ENCODE results near the gene UTP25. TPM values are rescaled to one million over a fixed set of nuclear protein-coding genes. Genes with fewer than 3 reads are reported as not detected.

Gene UTP25
- polyA plus RNA-seq, 1 donor (not counting 4 experiments of a cell fraction or from before 2014, with no cell fraction given), result 13.3 TPM

DNA sequence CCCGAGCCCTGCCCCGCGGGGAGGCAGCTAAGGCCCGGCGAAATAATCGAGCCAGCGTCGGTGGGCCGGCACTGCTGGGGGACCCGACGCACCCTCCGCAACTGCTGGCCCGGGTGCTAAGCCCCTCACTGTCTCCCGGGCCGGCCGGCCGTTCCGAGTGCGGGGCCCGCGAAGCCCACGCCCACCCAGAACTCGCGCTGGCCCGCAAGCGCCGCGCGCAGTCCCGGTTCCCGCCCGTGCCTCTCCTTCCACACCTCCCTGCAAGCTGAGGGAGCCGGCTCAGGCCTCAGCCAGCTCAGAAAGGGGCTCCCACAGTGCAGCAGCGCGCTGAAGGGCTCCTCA is 61.3 kb downstream of the UTP25 start:
- DNase-seq (ENCODE audit: low read depth, low spot score) (no peak), FAIRE-seq (no peak)
- Histone ChIP-seq H3K9me3 (ENCODE audit: control insufficient read depth, low read depth, low read length) (no peaks in the 10 kb centered on the region), H3K9me1 (ENCODE audit: control insufficient read depth, extremely low read depth, insufficient read depth, low read length) (no peaks in the 10 kb centered on the region), H3K27ac (ENCODE audit: control insufficient read depth, insufficient read depth, low read length) (no peak overlapping the region), H3K4me2 (ENCODE audit: control insufficient read depth, extremely low read depth, insufficient read depth, low read depth, low read length) (no peak overlapping the region), H3K4me3 (ENCODE audit: control insufficient read depth in 2 of 3, extremely low read depth in 1 of 3, insufficient read depth in 2 of 3, low read depth in 1 of 3, low read length in 3 of 3) (no peak overlapping the region), H3K4me1 (ENCODE audit: control insufficient read depth, extremely low read depth, insufficient read depth, low read length) (peaks cover 38% of the 10 kb centered on the region), H2AFZ (ENCODE audit: control insufficient read depth, low read length) (no peak overlapping the region), H3K79me2 (ENCODE audit: control insufficient read depth, insufficient read depth, low read length) (no peaks in the 10 kb centered on the region), H3K36me3 (ENCODE audit: control insufficient read depth in 2 of 2, extremely low read depth in 1 of 2, insufficient read depth in 2 of 2, low read length in 2 of 2) (peaks cover 0 to 5% of the 10 kb centered on the region in 2 experiments), H3K9ac (ENCODE audit: control insufficient read depth, extremely low read depth, insufficient read depth, low read length) (no peak overlapping the region), H4K20me1 (ENCODE audit: control insufficient read depth, extremely low read depth, insufficient read depth, low read length) (no peaks in the 10 kb centered on the region), H3K27me3 (ENCODE audit: control insufficient read depth, extremely low read depth, insufficient read depth, low read length) (no peaks in the 10 kb centered on the region)
- TF ChIP-seq, protein P1, sequence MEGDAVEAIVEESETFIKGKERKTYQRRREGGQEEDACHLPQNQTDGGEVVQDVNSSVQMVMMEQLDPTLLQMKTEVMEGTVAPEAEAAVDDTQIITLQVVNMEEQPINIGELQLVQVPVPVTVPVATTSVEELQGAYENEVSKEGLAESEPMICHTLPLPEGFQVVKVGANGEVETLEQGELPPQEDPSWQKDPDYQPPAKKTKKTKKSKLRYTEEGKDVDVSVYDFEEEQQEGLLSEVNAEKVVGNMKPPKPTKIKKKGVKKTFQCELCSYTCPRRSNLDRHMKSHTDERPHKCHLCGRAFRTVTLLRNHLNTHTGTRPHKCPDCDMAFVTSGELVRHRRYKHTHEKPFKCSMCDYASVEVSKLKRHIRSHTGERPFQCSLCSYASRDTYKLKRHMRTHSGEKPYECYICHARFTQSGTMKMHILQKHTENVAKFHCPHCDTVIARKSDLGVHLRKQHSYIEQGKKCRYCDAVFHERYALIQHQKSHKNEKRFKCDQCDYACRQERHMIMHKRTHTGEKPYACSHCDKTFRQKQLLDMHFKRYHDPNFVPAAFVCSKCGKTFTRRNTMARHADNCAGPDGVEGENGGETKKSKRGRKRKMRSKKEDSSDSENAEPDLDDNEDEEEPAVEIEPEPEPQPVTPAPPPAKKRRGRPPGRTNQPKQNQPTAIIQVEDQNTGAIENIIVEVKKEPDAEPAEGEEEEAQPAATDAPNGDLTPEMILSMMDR (optimal IDR thresholded peaks at IDR 0.05 in 1 of 3, IDR thresholded peaks at IDR 0.05 in 1 of 3, conservative IDR thresholded peaks at IDR 0.05 in 1 of 3; ENCODE audit: extremely low read depth in 1 of 3, insufficient read depth in 2 of 3, low read length in 3 of 3), result no peak
- no peak for TF ChIP-seq EZH2 (IDR thresholded peaks at IDR 0.05; ENCODE audit: low read length)
- dilution Hi-C loops (cut with MboI; ENCODE audit: extremely low pct_ligation_motif_present, low sequenced_read_pairs), result no loop called here

DNA sequence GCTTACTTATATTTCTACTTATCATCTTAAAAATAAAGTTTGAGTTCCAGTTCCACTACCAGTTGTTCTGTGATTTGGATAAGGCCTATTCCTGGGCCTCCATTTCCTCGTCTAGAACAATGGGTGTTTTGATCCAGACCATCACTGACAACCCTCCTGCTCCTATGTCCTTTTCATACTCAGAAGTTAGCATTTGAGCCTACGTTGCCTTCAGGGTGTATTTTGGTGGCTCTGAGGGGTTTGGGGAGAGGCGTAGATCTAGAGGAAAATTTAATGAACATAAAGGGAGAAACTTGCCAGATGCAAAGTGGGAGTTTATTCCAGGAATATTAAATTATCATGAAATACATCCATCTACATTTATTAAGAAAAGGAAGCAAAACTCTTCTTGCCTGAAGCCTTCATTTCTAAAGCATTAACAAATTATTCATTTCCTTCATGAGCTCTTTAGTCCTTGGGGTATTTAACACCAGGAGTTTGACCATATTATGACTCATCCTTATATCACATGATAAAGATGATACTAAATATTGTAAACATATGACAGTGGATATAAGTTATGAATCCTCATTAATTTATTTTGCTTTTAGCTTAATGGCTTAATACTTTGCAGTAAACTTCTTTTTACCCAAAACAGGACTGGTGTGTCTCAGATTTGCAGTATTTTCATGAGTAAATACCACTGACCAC is 63.0 kb downstream of the UTP25 start:
- Histone ChIP-seq H3K4me1 (ENCODE audit: control insufficient read depth, extremely low read depth, insufficient read depth, low read length) (peaks cover 38% of the 10 kb centered on the region), H4K20me1 (ENCODE audit: control insufficient read depth, extremely low read depth, insufficient read depth, low read length) (no peaks in the 10 kb centered on the region), H3K79me2 (ENCODE audit: control insufficient read depth, insufficient read depth, low read length) (no peaks in the 10 kb centered on the region), H3K9me1 (ENCODE audit: control insufficient read depth, extremely low read depth, insufficient read depth, low read length) (no peaks in the 10 kb centered on the region), H2AFZ (ENCODE audit: control insufficient read depth, low read length) (no peak overlapping the region), H3K9me3 (ENCODE audit: control insufficient read depth, low read depth, low read length) (no peaks in the 10 kb centered on the region), H3K36me3 (ENCODE audit: control insufficient read depth in 2 of 2, extremely low read depth in 1 of 2, insufficient read depth in 2 of 2, low read length in 2 of 2) (peaks cover 0 to 5% of the 10 kb centered on the region in 2 experiments), H3K27ac (ENCODE audit: control insufficient read depth, insufficient read depth, low read length) (peak overlapping the region; percentile 95), H3K27me3 (ENCODE audit: control insufficient read depth, extremely low read depth, insufficient read depth, low read length) (no peaks in the 10 kb centered on the region), H3K9ac (ENCODE audit: control insufficient read depth, extremely low read depth, insufficient read depth, low read length) (peak overlapping the region; percentile 59), H3K4me3 (ENCODE audit: control insufficient read depth in 2 of 3, extremely low read depth in 1 of 3, insufficient read depth in 2 of 3, low read depth in 1 of 3, low read length in 3 of 3) (no peak overlapping the region), H3K4me2 (ENCODE audit: control insufficient read depth, extremely low read depth, insufficient read depth, low read depth, low read length) (peak overlapping the region; percentile 30)
- no peak for TF ChIP-seq EZH2 (IDR thresholded peaks at IDR 0.05; ENCODE audit: low read length)
- TF ChIP-seq, protein P1 (optimal IDR thresholded peaks at IDR 0.05 in 1 of 3, IDR thresholded peaks at IDR 0.05 in 1 of 3, conservative IDR thresholded peaks at IDR 0.05 in 1 of 3; ENCODE audit: extremely low read depth in 1 of 3, insufficient read depth in 2 of 3, low read length in 3 of 3), result no peak
- DNase-seq (ENCODE audit: low read depth, low spot score) (no peak), FAIRE-seq (peak; percentile 53)
- dilution Hi-C loops (cut with MboI; ENCODE audit: extremely low pct_ligation_motif_present, low sequenced_read_pairs), result no loop called here
